ENCODE data around the gene KCNQ4. TPM values are rescaled to one million over a fixed set of nuclear protein-coding genes. Genes with fewer than 3 reads are reported as not detected.

KCNQ4 gene
- total and polyA plus RNA-seq, 2 of the 4 experiments (the other 2 are of a cell fraction): 0.07 TPM; not detected in 1

DNA sequence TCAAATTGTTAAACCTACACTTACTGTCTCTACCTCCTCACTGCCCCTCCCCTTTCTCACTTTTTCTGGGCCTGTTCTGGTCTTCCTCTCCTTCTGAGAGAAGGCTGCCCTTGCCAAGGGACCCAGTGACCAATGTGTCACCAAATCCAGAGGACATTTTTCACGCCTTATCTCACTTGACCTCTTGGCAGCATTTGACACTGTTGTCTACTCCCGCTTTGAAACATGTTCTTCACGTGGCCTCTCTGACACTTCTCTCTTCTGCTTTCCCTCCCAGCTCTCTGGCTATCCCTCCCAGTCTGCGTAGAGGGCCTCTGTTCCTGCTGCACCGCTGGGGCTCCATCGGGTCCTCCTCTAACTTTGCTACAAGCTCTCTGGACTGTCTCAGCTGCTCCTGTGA is 25.3 kb downstream of the KCNQ4 start:
- no peak overlapping the region for H3K4me2 ChIP-seq (ENCODE audit: low read depth, low read length)
- H2AK9ac ChIP-seq (replicated peaks; ENCODE audit: low read depth, low read length, poor library complexity): no peak overlapping the region
- no peak overlapping the region for H2BK5ac ChIP-seq (ENCODE audit: low read depth, low read length, poor library complexity, severe bottlenecking)
- no peak overlapping the region for H3K18ac ChIP-seq (ENCODE audit: low read depth, low read length)
- no peak overlapping the region for H3K56ac ChIP-seq (ENCODE audit: extremely low read depth, insufficient read depth, low read length)
- BruUV-seq (replicated peaks): no TSS peak
- H3K4me3 ChIP-seq (ENCODE audit: insufficient read depth, low read depth, low read length): no peak overlapping the region
- H3K79me1 ChIP-seq (ENCODE audit: low read depth in 1 of 2, low read length in 2 of 2): no peaks in the 10 kb centered on the region
- no peak overlapping the region for H3K27ac ChIP-seq (ENCODE audit: insufficient read depth, low read length)
- no peak overlapping the region for H4K8ac ChIP-seq (ENCODE audit: low read depth in 2 of 2, low read length in 2 of 2)
- DNase-seq (no peak), ATAC-seq (ENCODE audit: low read depth) (no peak)
- H3K27me3 ChIP-seq (ENCODE audit: control insufficient read depth, insufficient read depth, low read length): peaks cover 51% of the 10 kb centered on the region
- peaks cover 3% of the 10 kb centered on the region; the same call in 1 of the 2 replicates for H3K4me1 ChIP-seq (ENCODE audit: control insufficient read depth, insufficient read depth, low read length)
- H3K23ac ChIP-seq (ENCODE audit: low read depth, low read length): no peak overlapping the region
- H3K9ac ChIP-seq (ENCODE audit: low read depth, low read length): no peak overlapping the region
- TF ChIP-seq NFE2L2 (IDR thresholded peaks at IDR 0.05; ENCODE audit: low read depth, low read length): no peak
- TF ChIP-seq, protein P1, sequence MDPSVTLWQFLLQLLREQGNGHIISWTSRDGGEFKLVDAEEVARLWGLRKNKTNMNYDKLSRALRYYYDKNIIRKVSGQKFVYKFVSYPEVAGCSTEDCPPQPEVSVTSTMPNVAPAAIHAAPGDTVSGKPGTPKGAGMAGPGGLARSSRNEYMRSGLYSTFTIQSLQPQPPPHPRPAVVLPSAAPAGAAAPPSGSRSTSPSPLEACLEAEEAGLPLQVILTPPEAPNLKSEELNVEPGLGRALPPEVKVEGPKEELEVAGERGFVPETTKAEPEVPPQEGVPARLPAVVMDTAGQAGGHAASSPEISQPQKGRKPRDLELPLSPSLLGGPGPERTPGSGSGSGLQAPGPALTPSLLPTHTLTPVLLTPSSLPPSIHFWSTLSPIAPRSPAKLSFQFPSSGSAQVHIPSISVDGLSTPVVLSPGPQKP (IDR thresholded peaks at IDR 0.05; ENCODE audit: borderline replicate concordance, low read depth, low read length): no peak
- no peak for TF ChIP-seq MAFK (IDR thresholded peaks at IDR 0.05; ENCODE audit: low read depth, low read length)
- TF ChIP-seq SMC3 (IDR thresholded peaks at IDR 0.05; ENCODE audit: low read depth, low read length): no peak
- no peak for TF ChIP-seq MAZ (IDR thresholded peaks at IDR 0.05; ENCODE audit: borderline replicate concordance, low read depth, low read length)
- TF ChIP-seq FOS (IDR thresholded peaks at IDR 0.05; ENCODE audit: low read depth, low read length): no peak
- no peak for TF ChIP-seq BHLHE40 (IDR thresholded peaks at IDR 0.05; ENCODE audit: low read depth, low read length)
- TF ChIP-seq RAD21 (IDR thresholded peaks at IDR 0.05; ENCODE audit: low read length): no peak
- TF ChIP-seq CHD1 (IDR thresholded peaks at IDR 0.05; ENCODE audit: low read depth, low read length): no peak
- no peak for TF ChIP-seq POLR2A (IDR thresholded peaks at IDR 0.05; ENCODE audit: low read depth, low read length)
- no peak for TF ChIP-seq CEBPB (IDR thresholded peaks at IDR 0.05; ENCODE audit: low read depth, low read length)
- no peak for TF ChIP-seq MXI1 (IDR thresholded peaks at IDR 0.05; ENCODE audit: borderline replicate concordance, low read depth, low read length)
- TF ChIP-seq, protein P2, sequence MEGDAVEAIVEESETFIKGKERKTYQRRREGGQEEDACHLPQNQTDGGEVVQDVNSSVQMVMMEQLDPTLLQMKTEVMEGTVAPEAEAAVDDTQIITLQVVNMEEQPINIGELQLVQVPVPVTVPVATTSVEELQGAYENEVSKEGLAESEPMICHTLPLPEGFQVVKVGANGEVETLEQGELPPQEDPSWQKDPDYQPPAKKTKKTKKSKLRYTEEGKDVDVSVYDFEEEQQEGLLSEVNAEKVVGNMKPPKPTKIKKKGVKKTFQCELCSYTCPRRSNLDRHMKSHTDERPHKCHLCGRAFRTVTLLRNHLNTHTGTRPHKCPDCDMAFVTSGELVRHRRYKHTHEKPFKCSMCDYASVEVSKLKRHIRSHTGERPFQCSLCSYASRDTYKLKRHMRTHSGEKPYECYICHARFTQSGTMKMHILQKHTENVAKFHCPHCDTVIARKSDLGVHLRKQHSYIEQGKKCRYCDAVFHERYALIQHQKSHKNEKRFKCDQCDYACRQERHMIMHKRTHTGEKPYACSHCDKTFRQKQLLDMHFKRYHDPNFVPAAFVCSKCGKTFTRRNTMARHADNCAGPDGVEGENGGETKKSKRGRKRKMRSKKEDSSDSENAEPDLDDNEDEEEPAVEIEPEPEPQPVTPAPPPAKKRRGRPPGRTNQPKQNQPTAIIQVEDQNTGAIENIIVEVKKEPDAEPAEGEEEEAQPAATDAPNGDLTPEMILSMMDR (conservative IDR thresholded peaks at IDR 0.05; ENCODE audit: low read depth, low read length): no peak
- no peak for TF ChIP-seq RCOR1 (IDR thresholded peaks at IDR 0.05; ENCODE audit: insufficient replicate concordance, low read length)
- TF ChIP-seq RFX5 (IDR thresholded peaks at IDR 0.05; ENCODE audit: low read depth, low read length): no peak
- TF ChIP-seq, protein P3, sequence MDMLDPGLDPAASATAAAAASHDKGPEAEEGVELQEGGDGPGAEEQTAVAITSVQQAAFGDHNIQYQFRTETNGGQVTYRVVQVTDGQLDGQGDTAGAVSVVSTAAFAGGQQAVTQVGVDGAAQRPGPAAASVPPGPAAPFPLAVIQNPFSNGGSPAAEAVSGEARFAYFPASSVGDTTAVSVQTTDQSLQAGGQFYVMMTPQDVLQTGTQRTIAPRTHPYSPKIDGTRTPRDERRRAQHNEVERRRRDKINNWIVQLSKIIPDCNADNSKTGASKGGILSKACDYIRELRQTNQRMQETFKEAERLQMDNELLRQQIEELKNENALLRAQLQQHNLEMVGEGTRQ (IDR thresholded peaks at IDR 0.05; ENCODE audit: low read depth, low read length): no peak
- no peak overlapping the region for H3K4ac ChIP-seq (ENCODE audit: low read depth, low read length)
- H4K20me1 ChIP-seq (ENCODE audit: insufficient read depth, low read length): no peaks in the 10 kb centered on the region
- ChIA-PET POLR2A (ENCODE audit: unreplicated experiment) (no interaction called here), CTCF (no interaction called here)
- no peak overlapping the region for H2BK15ac ChIP-seq (ENCODE audit: low read depth, low read length)
- no peak overlapping the region for H4K91ac ChIP-seq (ENCODE audit: insufficient read depth, low read depth, low read length)
- H3K36me3 ChIP-seq (ENCODE audit: control insufficient read depth, insufficient read depth, low read length): no peaks in the 10 kb centered on the region
- H4K5ac ChIP-seq (ENCODE audit: low read depth, low read length): no peak overlapping the region
- H3K9me3 ChIP-seq (ENCODE audit: control insufficient read depth, insufficient read depth, low read length): no peaks in the 10 kb centered on the region
- H3K14ac ChIP-seq (replicated peaks; ENCODE audit: low read depth, low read length): no peak overlapping the region
- H2BK20ac ChIP-seq (ENCODE audit: low read depth, low read length): no peak overlapping the region
- no peaks in the 10 kb centered on the region; the same call in 1 of the 2 replicates for H3K9me1 ChIP-seq (ENCODE audit: insufficient read depth, low read length)
- in situ Hi-C loops (cut with MboI; ENCODE audit: low sequenced_read_pairs): no loop called here
- H2BK120ac ChIP-seq (ENCODE audit: low read depth, low read length): no peak overlapping the region
- dilution Hi-C loops (cut with HindIII; ENCODE audit: low sequenced_read_pairs, unreplicated experiment): no loop called here
- H2AFZ ChIP-seq (replicated peaks; ENCODE audit: low read length, poor library complexity): no peak overlapping the region
- WGBS, 2 experiments (ENCODE audit: extremely low coverage in 2 of 2, insufficient read length in 1 of 2): 63% methylated on average over 6 of the region's 6 CpGs; no CpG with 5 or more reads in 1 of the 2 experiments
- intact Hi-C loops (cut with micrococcal nuclease): no loop called here
- no peak overlapping the region for H2AK5ac ChIP-seq (ENCODE audit: low read depth, low read length)

Data from IMR-90 (cell line).